ENCODE data around the gene CXADR.

DNA sequence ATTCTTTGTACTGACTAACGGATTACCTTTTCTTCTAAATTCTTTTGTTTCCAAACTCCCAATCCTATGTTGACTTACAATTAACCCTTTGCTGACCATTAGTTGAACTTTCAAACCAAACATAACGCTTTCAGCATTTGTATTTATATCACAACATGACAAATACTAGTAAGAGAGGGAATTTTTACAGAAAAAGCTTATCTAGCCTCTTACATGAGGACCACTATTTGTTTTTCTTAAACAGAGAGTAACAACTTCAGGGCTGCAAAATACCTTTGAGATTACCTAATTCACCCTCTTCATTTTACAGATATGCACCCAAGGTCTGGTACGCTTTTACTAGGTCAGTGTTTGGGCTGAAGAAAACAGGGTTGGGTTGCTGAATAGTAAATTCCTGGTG is 45.0 kb upstream of the CXADR start:
- TF ChIP-seq CTCF (conservative IDR thresholded peaks at IDR 0.05; ENCODE audit: low read length) (no peak), EZH2phosphoT487 (IDR thresholded peaks at IDR 0.05; ENCODE audit: borderline replicate concordance) (no peak)
